ENCODE data around the gene OBP2A. TPM values are rescaled to one million over a fixed set of nuclear protein-coding genes. Genes with fewer than 3 reads are reported as not detected.
"Not testable (repeated sequence)": the region's sequence is repeated elsewhere in the genome, so short reads cannot be mapped to it uniquely, and the experiment has no call there.

The OBP2A gene
- total RNA-seq, 1 donor from 2014 or later: not detected

- no peak for DNase-seq
- H3K27me3 ChIP-seq (ENCODE audit: low read depth): peaks cover 15% of the 10 kb centered on the region
- H3K36me3 ChIP-seq: no peaks in the 10 kb centered on the region
- no peak overlapping the region for H3K4me3 ChIP-seq
- TF ChIP-seq CTCF (IDR thresholded peaks at IDR 0.05): no peak
- intact Hi-C loops (cut with DNase I): no loop called here
- H3K27ac ChIP-seq: no peak overlapping the region
- no peak for ATAC-seq
- no peaks in the 10 kb centered on the region for H3K4me1 ChIP-seq
- H3K9me3 ChIP-seq: no peaks in the 10 kb centered on the region
These were observed 15.8 kb upstream of the OBP2A start for GRCh38 chr9:135530146-135530545.

- TF ChIP-seq CTCF (IDR thresholded peaks at IDR 0.05): no peak
- Histone ChIP-seq H3K9me3 (no peaks in the 10 kb centered on the region), H3K27me3 (ENCODE audit: low read depth) (peaks cover 15% of the 10 kb centered on the region), H3K4me3 (no peak overlapping the region), H3K36me3 (no peaks in the 10 kb centered on the region), H3K27ac (no peak overlapping the region), H3K4me1 (no peaks in the 10 kb centered on the region)
- intact Hi-C loops (cut with DNase I): no loop called here
- DNase-seq (no peak), ATAC-seq (no peak)
These were observed 14.8 kb upstream of the OBP2A start for GRCh38 chr9:135531096-135531495.

- no peak overlapping the region for H3K27ac ChIP-seq
- DNase-seq: no peak
- TF ChIP-seq CTCF (IDR thresholded peaks at IDR 0.05): no peak
These were observed 12.8 kb upstream of the OBP2A start for GRCh38 chr9:135533113-135533512.

GRCh38 chr9:135533674-135534073 is 12.3 kb upstream of the OBP2A start:
- intact Hi-C loops (cut with DNase I): no loop called here
- Histone ChIP-seq H3K9me3 (no peaks in the 10 kb centered on the region), H3K27ac (no peak overlapping the region), H3K4me3 (no peak overlapping the region), H3K27me3 (ENCODE audit: low read depth) (peaks cover 15% of the 10 kb centered on the region), H3K36me3 (no peaks in the 10 kb centered on the region), H3K4me1 (no peaks in the 10 kb centered on the region)
- TF ChIP-seq CTCF (IDR thresholded peaks at IDR 0.05): no peak
- ATAC-seq (no peak), DNase-seq (no peak)

More at GRCh38 chr9:135533113-135533512, 12.8 kb upstream of the OBP2A start:
- no peaks in the 10 kb centered on the region for H3K9me3 ChIP-seq
- intact Hi-C loops (cut with DNase I): no loop called here
- no peaks in the 10 kb centered on the region for H3K4me1 ChIP-seq
- peaks cover 15% of the 10 kb centered on the region for H3K27me3 ChIP-seq (ENCODE audit: low read depth)
- no peak overlapping the region for H3K4me3 ChIP-seq
- no peaks in the 10 kb centered on the region for H3K36me3 ChIP-seq
- no peak for ATAC-seq

GRCh38 chr9:135534192-135534711 is 11.7 kb upstream of the OBP2A start:
- H3K36me3 ChIP-seq; H3K4me3 ChIP-seq; H3K27ac ChIP-seq; DNase-seq; intact Hi-C loops (cut with DNase I); H3K9me3 ChIP-seq; H3K4me1 ChIP-seq; ATAC-seq: not testable (repeated sequence)
- H3K27me3 ChIP-seq (ENCODE audit: low read depth): peaks cover 15% of the 10 kb centered on the region

GRCh38 chr9:135534826-135535225 is 11.1 kb upstream of the OBP2A start:
- intact Hi-C loops (cut with DNase I): not testable (repeated sequence)
- H3K27me3 ChIP-seq (ENCODE audit: low read depth): peaks cover 14% of the 10 kb centered on the region

GRCh38 chr9:135535631-135536030 is 10.3 kb upstream of the OBP2A start:
- H3K4me3 ChIP-seq; H3K36me3 ChIP-seq; DNase-seq; H3K27ac ChIP-seq; H3K4me1 ChIP-seq; intact Hi-C loops (cut with DNase I); H3K9me3 ChIP-seq; H3K27me3 ChIP-seq (ENCODE audit: low read depth); ATAC-seq: not testable (repeated sequence)

More at GRCh38 chr9:135534826-135535225, 11.1 kb upstream of the OBP2A start:
- H3K4me1 ChIP-seq, H3K4me3 ChIP-seq, DNase-seq, H3K9me3 ChIP-seq, H3K36me3 ChIP-seq, ATAC-seq, H3K27ac ChIP-seq: not testable (repeated sequence)
